K562 (cell line): ENCODE results near the gene HAUS5. TPM values are rescaled to one million over a fixed set of nuclear protein-coding genes. Genes with fewer than 3 reads are reported as not detected.
A peak's percentile ranks its signal among the peaks of the same experiment; 100 is the strongest.

Source experiments
- ASH1L ChIP-seq: fragments of 450-650 bp; IDR thresholded peaks from 2 replicates; pipeline ENCODE4 v1.6.1; 2018; ENCODE audit warnings: borderline replicate concordance, mild to moderate bottlenecking, low read depth; ENCODE audit not compliant: partially characterized antibody
- HNRNPLL ChIP-seq: fragments of 200-400 bp; formaldehyde crosslinking; IDR thresholded peaks from 2 replicates; pipeline ENCODE4 v1.6.1; 2017; ENCODE audit warnings: low read length, low read depth, mild to moderate bottlenecking; ENCODE audit not compliant: poor library complexity, severe bottlenecking
- IFI16 ChIP-seq: fragments of 250-450 bp; sonication (Bioruptor Pico); IDR thresholded peaks from 2 replicates; pipeline ENCODE4 v2.1.2; 2022; ENCODE audit warnings: mild to moderate bottlenecking, inconsistent platforms
- MCM5 ChIP-seq: fragments of 450-650 bp; IDR thresholded peaks from 2 replicates; pipeline ENCODE4 v1.6.1; 2016; ENCODE audit warnings: low read depth
- NR2F6 ChIP-seq: fragments of 450-650 bp; formaldehyde crosslinking; IDR thresholded peaks from 2 replicates; pipeline ENCODE4 v1.4.0; 2020; ENCODE audit warnings: mild to moderate bottlenecking
- NUFIP1 ChIP-seq: fragments of 450-650 bp; IDR thresholded peaks from 2 replicates; pipeline ENCODE4 v1.6.1; 2018; ENCODE audit not compliant: partially characterized antibody
- POLR2G ChIP-seq: fragments of 200-400 bp; formaldehyde crosslinking; IDR thresholded peaks from 2 replicates; pipeline ENCODE4 v1.6.1; 2017; ENCODE audit warnings: low read depth, mild to moderate bottlenecking, antibody characterized with exemption, low read length, moderate library complexity
- RBM14 ChIP-seq: fragments of 200-400 bp; formaldehyde crosslinking; IDR thresholded peaks from 2 replicates; pipeline ENCODE4 v1.6.1; 2018; ENCODE audit warnings: low read depth, mild to moderate bottlenecking, low read length, moderate library complexity, borderline replicate concordance; ENCODE audit not compliant: insufficient read depth
- SREBF2 ChIP-seq: sonication (generic); formaldehyde crosslinking; IDR thresholded peaks from 2 replicates; pipeline ENCODE4 v1.4.0; 2020; ENCODE audit warnings: mild to moderate bottlenecking, missing genetic modification reagents
- ZBTB7A ChIP-seq: IDR thresholded peaks from 2 replicates; pipeline ENCODE4 v1.6.1; 2011; ENCODE audit warnings: low read depth, mild to moderate bottlenecking, low read length, moderate library complexity, borderline replicate concordance; ENCODE audit not compliant: control insufficient read depth
- ZNF239 ChIP-seq: fragments of 250-450 bp; sonication (Bioruptor Pico); IDR thresholded peaks from 2 replicates; pipeline ENCODE4 v1.4.0; 2020; ENCODE audit warnings: mild to moderate bottlenecking
- ZNF347 ChIP-seq: fragments of 450-650 bp; formaldehyde crosslinking; IDR thresholded peaks from 2 replicates; pipeline ENCODE4 v1.4.0; 2020; ENCODE audit warnings: low read depth, mild to moderate bottlenecking, moderate library complexity
- polyA plus RNA-seq, 8 experiments: library from polyadenylated mRNA; depleted of rRNA in 4 of 8; stranded (reverse) in 5 of 8; unstranded in 3 of 8; fragments of >200 nt; fragmentation: Nextera tagmentation in 2 of 8; fragmentation: Illumina TruSeq in 1 of 8; extraction: Ambion mirVana in 2 of 8; extraction: Trizol in 1 of 8; gene quantifications; 2 replicates each; pipeline versions ENCODE4 v1.2.1 to v1.2.3, GENCODE V29; 2011 to 2014; ENCODE audit warnings: inconsistent platforms in 1 of 8, missing spikeins in 1 of 8
- total RNA-seq, 7 experiments: library from RNA; depleted of rRNA in 6 of 7; stranded (reverse); fragments of >200 nt in 6 of 7; fragmentation: Illumina TruSeq in 2 of 7; extraction: Trizol in 2 of 7; gene quantifications; 2 replicates each; pipeline versions ENCODE4 v1.2.1 to v1.2.3, GENCODE V29; 2011 to 2021; ENCODE audit warnings: low replicate concordance in 1 of 7
- TF ChIP-seq, protein P1 (sequence below), 2 experiments: fragments of 150-350 bp in 1 of 2; IDR thresholded peaks; 2 replicates each; pipeline ENCODE4 v1.6.1; 2012 to 2016; ENCODE audit warnings: low read depth in 2 of 2, low read length in 2 of 2, mild to moderate bottlenecking in 1 of 2, moderate library complexity in 1 of 2
- TF ChIP-seq, protein P2 (sequence below): fragments of 250-450 bp; sonication (Bioruptor Pico); IDR thresholded peaks from 2 replicates; pipeline ENCODE4 v1.4.0; 2020; ENCODE audit warnings: mild to moderate bottlenecking, moderate library complexity
- TF ChIP-seq, protein P3 (sequence below): sonication (generic); formaldehyde crosslinking; IDR thresholded peaks from 2 replicates; pipeline ENCODE4 v1.8.0; 2022; ENCODE audit warnings: mild to moderate bottlenecking, missing genetic modification reagents, borderline replicate concordance
- TF ChIP-seq, protein P4 (sequence below): fragments of 450-650 bp; IDR thresholded peaks from 2 replicates; pipeline ENCODE4 v1.6.1; 2016; ENCODE audit warnings: low read depth, mild to moderate bottlenecking, moderate library complexity

The HAUS5 gene
- total and polyA plus RNA-seq, 9 of the 15 experiments (the other 6 are each of a cell fraction or from before 2014, with no cell fraction given): 3.5 to 41.3 (median 14.2) TPM

DNA sequence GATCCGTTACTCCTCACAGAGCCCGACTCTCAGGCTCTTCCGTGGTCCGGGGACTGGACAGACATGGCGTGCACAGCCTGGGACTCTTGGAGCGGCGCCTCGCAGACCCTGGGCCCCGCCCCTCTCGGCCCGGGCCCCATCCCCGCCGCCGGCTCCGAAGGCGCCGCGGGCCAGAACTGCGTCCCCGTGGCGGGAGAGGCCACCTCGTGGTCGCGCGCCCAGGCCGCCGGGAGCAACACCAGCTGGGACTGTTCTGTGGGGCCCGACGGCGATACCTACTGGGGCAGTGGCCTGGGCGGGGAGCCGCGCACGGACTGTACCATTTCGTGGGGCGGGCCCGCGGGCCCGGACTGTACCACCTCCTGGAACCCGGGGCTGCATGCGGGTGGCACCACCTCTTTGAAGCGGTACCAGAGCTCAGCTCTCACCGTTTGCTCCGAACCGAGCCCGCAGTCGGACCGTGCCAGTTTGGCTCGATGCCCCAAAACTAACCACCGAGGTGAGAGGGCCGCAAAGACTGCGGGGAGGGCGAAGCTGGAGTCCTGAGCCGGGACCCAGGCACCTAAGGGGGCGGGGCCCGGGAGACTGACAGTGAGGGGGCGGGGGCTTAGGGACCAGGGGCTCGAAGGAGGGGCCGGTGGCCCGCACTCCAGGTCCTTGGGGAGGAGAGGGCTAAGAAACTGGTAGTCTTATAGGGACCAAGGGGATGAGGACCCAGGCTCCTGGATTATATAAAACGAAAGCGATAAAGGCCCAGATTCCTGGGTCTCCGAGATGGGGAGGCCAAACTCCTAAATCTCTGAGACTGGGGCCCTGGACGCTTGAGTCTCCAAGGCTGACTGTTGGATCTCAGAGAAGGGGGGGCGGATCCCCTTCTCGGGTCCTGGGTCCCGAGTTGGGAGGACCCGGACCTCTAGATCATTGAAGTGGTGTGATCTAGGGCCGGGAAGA is 31.0 kb downstream of the HAUS5 start (continued):
- TF ChIP-seq, protein P1, sequence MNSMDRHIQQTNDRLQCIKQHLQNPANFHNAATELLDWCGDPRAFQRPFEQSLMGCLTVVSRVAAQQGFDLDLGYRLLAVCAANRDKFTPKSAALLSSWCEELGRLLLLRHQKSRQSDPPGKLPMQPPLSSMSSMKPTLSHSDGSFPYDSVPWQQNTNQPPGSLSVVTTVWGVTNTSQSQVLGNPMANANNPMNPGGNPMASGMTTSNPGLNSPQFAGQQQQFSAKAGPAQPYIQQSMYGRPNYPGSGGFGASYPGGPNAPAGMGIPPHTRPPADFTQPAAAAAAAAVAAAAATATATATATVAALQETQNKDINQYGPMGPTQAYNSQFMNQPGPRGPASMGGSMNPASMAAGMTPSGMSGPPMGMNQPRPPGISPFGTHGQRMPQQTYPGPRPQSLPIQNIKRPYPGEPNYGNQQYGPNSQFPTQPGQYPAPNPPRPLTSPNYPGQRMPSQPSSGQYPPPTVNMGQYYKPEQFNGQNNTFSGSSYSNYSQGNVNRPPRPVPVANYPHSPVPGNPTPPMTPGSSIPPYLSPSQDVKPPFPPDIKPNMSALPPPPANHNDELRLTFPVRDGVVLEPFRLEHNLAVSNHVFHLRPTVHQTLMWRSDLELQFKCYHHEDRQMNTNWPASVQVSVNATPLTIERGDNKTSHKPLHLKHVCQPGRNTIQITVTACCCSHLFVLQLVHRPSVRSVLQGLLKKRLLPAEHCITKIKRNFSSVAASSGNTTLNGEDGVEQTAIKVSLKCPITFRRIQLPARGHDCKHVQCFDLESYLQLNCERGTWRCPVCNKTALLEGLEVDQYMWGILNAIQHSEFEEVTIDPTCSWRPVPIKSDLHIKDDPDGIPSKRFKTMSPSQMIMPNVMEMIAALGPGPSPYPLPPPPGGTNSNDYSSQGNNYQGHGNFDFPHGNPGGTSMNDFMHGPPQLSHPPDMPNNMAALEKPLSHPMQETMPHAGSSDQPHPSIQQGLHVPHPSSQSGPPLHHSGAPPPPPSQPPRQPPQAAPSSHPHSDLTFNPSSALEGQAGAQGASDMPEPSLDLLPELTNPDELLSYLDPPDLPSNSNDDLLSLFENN (IDR thresholded peaks at IDR 0.05; ENCODE audit: low read depth in 2 of 2, low read length in 2 of 2): no peak
- TF ChIP-seq ZNF347 (CRISPR knock-in tag): no peak
- TF ChIP-seq HNRNPLL: no peak
- TF ChIP-seq, protein P2, sequence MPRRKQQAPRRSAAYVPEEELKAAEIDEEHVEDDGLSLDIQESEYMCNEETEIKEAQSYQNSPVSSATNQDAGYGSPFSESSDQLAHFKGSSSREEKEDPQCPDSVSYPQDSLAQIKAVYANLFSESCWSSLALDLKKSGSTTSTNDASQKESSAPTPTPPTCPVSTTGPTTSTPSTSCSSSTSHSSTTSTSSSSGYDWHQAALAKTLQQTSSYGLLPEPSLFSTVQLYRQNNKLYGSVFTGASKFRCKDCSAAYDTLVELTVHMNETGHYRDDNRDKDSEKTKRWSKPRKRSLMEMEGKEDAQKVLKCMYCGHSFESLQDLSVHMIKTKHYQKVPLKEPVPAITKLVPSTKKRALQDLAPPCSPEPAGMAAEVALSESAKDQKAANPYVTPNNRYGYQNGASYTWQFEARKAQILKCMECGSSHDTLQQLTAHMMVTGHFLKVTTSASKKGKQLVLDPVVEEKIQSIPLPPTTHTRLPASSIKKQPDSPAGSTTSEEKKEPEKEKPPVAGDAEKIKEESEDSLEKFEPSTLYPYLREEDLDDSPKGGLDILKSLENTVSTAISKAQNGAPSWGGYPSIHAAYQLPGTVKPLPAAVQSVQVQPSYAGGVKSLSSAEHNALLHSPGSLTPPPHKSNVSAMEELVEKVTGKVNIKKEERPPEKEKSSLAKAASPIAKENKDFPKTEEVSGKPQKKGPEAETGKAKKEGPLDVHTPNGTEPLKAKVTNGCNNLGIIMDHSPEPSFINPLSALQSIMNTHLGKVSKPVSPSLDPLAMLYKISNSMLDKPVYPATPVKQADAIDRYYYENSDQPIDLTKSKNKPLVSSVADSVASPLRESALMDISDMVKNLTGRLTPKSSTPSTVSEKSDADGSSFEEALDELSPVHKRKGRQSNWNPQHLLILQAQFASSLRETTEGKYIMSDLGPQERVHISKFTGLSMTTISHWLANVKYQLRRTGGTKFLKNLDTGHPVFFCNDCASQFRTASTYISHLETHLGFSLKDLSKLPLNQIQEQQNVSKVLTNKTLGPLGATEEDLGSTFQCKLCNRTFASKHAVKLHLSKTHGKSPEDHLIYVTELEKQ (CRISPR knock-in tag): no peak
- TF ChIP-seq NUFIP1: peak; percentile 39
- no peak for TF ChIP-seq ZNF239 (CRISPR knock-in tag)
- TF ChIP-seq MCM5: no peak
- 0 out of 2 replicates have a peak, but pooled peaks have one; percentile 30 for TF ChIP-seq IFI16
- TF ChIP-seq ZBTB7A: peak; percentile 41; the same call in 1 of the 2 replicates
- TF ChIP-seq ASH1L: peak; percentile 75
- peak; percentile 99 for TF ChIP-seq POLR2G
- TF ChIP-seq, protein P3, sequence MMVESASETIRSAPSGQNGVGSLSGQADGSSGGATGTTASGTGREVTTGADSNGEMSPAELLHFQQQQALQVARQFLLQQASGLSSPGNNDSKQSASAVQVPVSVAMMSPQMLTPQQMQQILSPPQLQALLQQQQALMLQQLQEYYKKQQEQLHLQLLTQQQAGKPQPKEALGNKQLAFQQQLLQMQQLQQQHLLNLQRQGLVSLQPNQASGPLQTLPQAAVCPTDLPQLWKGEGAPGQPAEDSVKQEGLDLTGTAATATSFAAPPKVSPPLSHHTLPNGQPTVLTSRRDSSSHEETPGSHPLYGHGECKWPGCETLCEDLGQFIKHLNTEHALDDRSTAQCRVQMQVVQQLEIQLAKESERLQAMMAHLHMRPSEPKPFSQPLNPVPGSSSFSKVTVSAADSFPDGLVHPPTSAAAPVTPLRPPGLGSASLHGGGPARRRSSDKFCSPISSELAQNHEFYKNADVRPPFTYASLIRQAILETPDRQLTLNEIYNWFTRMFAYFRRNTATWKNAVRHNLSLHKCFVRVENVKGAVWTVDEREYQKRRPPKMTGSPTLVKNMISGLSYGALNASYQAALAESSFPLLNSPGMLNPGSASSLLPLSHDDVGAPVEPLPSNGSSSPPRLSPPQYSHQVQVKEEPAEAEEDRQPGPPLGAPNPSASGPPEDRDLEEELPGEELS (CRISPR knock-in tag): peak; percentile 98
- no peak for TF ChIP-seq RBM14
- no peak for TF ChIP-seq SREBF2 (CRISPR knock-in tag)
- TF ChIP-seq NR2F6 (CRISPR knock-in tag): no peak
- TF ChIP-seq, protein P4, sequence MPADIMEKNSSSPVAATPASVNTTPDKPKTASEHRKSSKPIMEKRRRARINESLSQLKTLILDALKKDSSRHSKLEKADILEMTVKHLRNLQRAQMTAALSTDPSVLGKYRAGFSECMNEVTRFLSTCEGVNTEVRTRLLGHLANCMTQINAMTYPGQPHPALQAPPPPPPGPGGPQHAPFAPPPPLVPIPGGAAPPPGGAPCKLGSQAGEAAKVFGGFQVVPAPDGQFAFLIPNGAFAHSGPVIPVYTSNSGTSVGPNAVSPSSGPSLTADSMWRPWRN: no peak
